ENCODE data around the gene ADARB1.

ADARB1 gene

DNA sequence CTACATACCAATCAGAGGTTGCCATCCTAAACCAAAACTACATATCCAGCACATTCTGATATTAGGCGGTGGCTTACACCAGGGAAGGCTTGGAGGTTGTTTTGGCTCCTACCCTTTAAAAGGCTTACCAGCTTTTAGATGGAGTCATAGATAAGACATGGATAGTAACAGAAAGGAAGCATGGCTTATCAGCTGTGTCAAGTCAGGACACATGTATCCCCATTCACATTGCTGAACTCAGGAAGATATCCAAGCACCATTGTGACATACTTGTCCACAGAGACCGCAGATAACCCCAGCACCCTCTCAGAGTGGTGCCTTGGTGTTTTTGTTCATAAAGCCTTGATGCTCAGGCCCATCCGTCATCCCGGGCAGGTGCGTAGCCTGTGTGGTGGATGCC, 39.7 kb downstream of the ADARB1 start:
- Histone ChIP-seq H3K9me3 (ENCODE audit: control insufficient read depth, insufficient read depth, low read depth, low read length) (no peaks in the 10 kb centered on the region), H3K27ac (ENCODE audit: extremely low read depth, low read depth, low read length) (no peak overlapping the region), H3K36me3 (ENCODE audit: control insufficient read depth in 2 of 2, insufficient read depth in 1 of 2, low read length in 2 of 2) (no peaks in the 10 kb centered on the region), H3K4me1 (ENCODE audit: control insufficient read depth, insufficient read depth, low read length) (peaks cover 3% of the 10 kb centered on the region; the same call in 1 of the 2 replicates), H3K4me3 (ENCODE audit: low read depth, low read length) (no peak overlapping the region)
- no peak for TF ChIP-seq OVOL3 (tag by site-specific recombination; IDR thresholded peaks at IDR 0.05)
- TF ChIP-seq, protein P1, sequence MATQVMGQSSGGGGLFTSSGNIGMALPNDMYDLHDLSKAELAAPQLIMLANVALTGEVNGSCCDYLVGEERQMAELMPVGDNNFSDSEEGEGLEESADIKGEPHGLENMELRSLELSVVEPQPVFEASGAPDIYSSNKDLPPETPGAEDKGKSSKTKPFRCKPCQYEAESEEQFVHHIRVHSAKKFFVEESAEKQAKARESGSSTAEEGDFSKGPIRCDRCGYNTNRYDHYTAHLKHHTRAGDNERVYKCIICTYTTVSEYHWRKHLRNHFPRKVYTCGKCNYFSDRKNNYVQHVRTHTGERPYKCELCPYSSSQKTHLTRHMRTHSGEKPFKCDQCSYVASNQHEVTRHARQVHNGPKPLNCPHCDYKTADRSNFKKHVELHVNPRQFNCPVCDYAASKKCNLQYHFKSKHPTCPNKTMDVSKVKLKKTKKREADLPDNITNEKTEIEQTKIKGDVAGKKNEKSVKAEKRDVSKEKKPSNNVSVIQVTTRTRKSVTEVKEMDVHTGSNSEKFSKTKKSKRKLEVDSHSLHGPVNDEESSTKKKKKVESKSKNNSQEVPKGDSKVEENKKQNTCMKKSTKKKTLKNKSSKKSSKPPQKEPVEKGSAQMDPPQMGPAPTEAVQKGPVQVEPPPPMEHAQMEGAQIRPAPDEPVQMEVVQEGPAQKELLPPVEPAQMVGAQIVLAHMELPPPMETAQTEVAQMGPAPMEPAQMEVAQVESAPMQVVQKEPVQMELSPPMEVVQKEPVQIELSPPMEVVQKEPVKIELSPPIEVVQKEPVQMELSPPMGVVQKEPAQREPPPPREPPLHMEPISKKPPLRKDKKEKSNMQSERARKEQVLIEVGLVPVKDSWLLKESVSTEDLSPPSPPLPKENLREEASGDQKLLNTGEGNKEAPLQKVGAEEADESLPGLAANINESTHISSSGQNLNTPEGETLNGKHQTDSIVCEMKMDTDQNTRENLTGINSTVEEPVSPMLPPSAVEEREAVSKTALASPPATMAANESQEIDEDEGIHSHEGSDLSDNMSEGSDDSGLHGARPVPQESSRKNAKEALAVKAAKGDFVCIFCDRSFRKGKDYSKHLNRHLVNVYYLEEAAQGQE (tag by site-specific recombination; IDR thresholded peaks at IDR 0.05), result no peak
- TF ChIP-seq, protein P2, sequence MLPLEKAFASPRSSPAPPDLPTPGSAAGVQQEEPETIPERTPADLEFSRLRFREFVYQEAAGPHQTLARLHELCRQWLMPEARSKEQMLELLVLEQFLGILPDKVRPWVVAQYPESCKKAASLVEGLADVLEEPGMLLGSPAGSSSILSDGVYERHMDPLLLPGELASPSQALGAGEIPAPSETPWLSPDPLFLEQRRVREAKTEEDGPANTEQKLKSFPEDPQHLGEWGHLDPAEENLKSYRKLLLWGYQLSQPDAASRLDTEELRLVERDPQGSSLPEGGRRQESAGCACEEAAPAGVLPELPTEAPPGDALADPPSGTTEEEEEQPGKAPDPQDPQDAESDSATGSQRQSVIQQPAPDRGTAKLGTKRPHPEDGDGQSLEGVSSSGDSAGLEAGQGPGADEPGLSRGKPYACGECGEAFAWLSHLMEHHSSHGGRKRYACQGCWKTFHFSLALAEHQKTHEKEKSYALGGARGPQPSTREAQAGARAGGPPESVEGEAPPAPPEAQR (tag by site-specific recombination; IDR thresholded peaks at IDR 0.05), result no peak
- TF ChIP-seq, protein P3, sequence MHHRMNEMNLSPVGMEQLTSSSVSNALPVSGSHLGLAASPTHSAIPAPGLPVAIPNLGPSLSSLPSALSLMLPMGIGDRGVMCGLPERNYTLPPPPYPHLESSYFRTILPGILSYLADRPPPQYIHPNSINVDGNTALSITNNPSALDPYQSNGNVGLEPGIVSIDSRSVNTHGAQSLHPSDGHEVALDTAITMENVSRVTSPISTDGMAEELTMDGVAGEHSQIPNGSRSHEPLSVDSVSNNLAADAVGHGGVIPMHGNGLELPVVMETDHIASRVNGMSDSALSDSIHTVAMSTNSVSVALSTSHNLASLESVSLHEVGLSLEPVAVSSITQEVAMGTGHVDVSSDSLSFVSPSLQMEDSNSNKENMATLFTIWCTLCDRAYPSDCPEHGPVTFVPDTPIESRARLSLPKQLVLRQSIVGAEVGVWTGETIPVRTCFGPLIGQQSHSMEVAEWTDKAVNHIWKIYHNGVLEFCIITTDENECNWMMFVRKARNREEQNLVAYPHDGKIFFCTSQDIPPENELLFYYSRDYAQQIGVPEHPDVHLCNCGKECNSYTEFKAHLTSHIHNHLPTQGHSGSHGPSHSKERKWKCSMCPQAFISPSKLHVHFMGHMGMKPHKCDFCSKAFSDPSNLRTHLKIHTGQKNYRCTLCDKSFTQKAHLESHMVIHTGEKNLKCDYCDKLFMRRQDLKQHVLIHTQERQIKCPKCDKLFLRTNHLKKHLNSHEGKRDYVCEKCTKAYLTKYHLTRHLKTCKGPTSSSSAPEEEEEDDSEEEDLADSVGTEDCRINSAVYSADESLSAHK (tag by site-specific recombination; IDR thresholded peaks at IDR 0.05), result no peak
- no peak for TF ChIP-seq ZFP41 (tag by site-specific recombination; IDR thresholded peaks at IDR 0.05; ENCODE audit: borderline replicate concordance)
- TF ChIP-seq SP7 (tag by site-specific recombination; IDR thresholded peaks at IDR 0.05), result no peak
- no peak for TF ChIP-seq MYNN (tag by site-specific recombination; IDR thresholded peaks at IDR 0.05; ENCODE audit: borderline replicate concordance)
- TF ChIP-seq, protein P4, sequence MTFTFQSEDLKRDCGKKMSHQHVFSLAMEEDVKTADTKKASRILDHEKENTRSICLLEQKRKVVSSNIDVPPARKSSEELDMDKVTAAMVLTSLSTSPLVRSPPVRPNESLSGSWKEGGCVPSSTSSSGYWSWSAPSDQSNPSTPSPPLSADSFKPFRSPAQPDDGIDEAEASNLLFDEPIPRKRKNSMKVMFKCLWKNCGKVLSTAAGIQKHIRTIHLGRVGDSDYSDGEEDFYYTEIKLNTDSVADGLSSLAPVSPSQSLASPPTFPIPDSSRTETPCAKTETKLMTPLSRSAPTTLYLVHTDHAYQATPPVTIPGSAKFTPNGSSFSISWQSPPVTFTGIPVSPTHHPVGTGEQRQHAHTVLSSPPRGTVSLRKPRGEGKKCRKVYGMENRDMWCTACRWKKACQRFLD (tag by site-specific recombination; IDR thresholded peaks at IDR 0.05), result no peak
- TF ChIP-seq, protein P5, sequence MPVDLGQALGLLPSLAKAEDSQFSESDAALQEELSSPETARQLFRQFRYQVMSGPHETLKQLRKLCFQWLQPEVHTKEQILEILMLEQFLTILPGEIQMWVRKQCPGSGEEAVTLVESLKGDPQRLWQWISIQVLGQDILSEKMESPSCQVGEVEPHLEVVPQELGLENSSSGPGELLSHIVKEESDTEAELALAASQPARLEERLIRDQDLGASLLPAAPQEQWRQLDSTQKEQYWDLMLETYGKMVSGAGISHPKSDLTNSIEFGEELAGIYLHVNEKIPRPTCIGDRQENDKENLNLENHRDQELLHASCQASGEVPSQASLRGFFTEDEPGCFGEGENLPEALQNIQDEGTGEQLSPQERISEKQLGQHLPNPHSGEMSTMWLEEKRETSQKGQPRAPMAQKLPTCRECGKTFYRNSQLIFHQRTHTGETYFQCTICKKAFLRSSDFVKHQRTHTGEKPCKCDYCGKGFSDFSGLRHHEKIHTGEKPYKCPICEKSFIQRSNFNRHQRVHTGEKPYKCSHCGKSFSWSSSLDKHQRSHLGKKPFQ (tag by site-specific recombination; IDR thresholded peaks at IDR 0.05), result no peak
- TF ChIP-seq KLF9 (tag by site-specific recombination; IDR thresholded peaks at IDR 0.05; ENCODE audit: low read depth), result no peak
- TF ChIP-seq REPIN1 (tag by site-specific recombination; IDR thresholded peaks at IDR 0.05; ENCODE audit: low read depth), result no peak
- TF ChIP-seq, protein P6, sequence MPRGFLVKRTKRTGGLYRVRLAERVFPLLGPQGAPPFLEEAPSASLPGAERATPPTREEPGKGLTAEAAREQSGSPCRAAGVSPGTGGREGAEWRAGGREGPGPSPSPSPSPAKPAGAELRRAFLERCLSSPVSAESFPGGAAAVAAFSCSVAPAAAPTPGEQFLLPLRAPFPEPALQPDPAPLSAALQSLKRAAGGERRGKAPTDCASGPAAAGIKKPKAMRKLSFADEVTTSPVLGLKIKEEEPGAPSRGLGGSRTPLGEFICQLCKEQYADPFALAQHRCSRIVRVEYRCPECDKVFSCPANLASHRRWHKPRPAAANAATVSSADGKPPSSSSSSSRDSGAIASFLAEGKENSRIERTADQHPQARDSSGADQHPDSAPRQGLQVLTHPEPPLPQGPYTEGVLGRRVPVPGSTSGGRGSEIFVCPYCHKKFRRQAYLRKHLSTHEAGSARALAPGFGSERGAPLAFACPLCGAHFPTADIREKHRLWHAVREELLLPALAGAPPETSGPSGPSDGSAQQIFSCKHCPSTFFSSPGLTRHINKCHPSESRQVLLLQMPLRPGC (tag by site-specific recombination; IDR thresholded peaks at IDR 0.05), result no peak
- ChIA-PET CTCF (interaction anchor here (0.5 to 10.4 kb wide), 8 partner anchors 9 to 221 kb away, joined by 3 to 120 read pairs (median 8); no protein-coding TSS in a partner anchor), POLR2A (no interaction called here)
